Skeletal muscle satellite cell (primary cell): ENCODE measurements around the gene ELMO1.

Source experiments
- H3K27me3 ChIP-seq: 2 replicates; pipeline ENCODE4 v1.7.0; 2013; ENCODE audit warnings: low read length; ENCODE audit not compliant: control insufficient read depth, insufficient read depth
- H3K36me3 ChIP-seq: 2 replicates; pipeline ENCODE4 v1.7.0; 2013; ENCODE audit warnings: mild to moderate bottlenecking, control low read depth, low read length; ENCODE audit not compliant: insufficient read depth
- H3K4me1 ChIP-seq: 2 replicates; pipeline ENCODE4 v1.7.0; 2013; ENCODE audit warnings: low read length; ENCODE audit not compliant: control insufficient read depth, insufficient read depth
- H3K4me2 ChIP-seq: 2 replicates; pipeline ENCODE4 v1.7.0; 2013; ENCODE audit warnings: mild to moderate bottlenecking, low read length
- H3K4me3 ChIP-seq: 2 replicates; pipeline ENCODE4 v1.7.0; 2013; ENCODE audit warnings: low read length
- H3K9ac ChIP-seq: 2 replicates; pipeline ENCODE4 v1.7.0; 2013; ENCODE audit warnings: mild to moderate bottlenecking, low read depth, low read length, moderate library complexity
- H3K9me3 ChIP-seq: replicated peaks from 2 replicates; pipeline ENCODE4 v1.7.0; 2013; ENCODE audit warnings: mild to moderate bottlenecking, control low read depth, low read length

The ELMO1 gene

DNA sequence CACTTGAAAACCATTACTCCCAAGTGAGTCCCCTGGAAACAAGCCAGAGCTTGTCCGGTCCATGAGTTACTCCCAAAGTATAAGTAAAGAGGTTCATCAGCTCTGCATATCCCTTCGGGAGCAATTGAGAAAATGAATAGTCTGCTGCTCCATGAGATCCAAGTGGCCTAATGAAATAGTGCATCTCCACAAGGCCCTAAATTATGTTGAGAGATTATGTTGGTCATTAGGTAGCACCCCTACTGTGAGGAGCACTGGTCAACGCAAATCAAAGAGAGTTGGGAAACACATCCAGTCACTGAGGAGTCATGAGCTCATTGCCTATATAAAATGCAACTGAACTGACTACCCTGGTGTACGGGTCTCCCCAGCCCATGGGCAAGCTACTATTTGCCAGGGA lies 518.9 kb downstream of the ELMO1 start:
- Histone ChIP-seq H3K36me3 (no peaks in the 10 kb centered on the region), H3K9me3 (no peaks in the 10 kb centered on the region), H3K9ac (no peak overlapping the region), H3K27me3 (no peaks in the 10 kb centered on the region), H3K4me1 (no peaks in the 10 kb centered on the region), H3K4me2 (no peak overlapping the region), H3K4me3 (no peak overlapping the region)

DNA sequence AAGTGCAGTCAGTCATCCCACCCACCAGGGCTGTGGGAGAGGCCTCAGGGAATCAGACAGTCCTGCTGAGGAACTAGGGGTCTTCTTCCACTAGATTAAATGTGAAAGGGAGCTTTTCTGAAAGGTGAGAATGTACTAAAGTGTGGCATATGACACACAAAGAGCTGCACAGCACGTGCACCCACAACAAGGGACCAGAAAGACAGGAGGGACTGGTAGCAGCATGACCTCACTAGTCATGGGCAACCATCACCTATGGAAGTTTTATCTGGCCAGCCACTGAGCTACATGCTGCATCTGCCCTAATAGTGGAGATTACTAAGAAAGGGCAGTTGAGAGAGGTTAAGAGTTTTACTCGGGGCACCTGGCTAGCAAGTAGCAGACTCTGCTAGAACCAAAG lies 519.9 kb downstream of the ELMO1 start:
- no peak overlapping the region for H3K4me2 ChIP-seq
- no peaks in the 10 kb centered on the region for H3K27me3 ChIP-seq
- H3K9ac ChIP-seq, result no peak overlapping the region
- no peaks in the 10 kb centered on the region for H3K36me3 ChIP-seq
- no peaks in the 10 kb centered on the region for H3K4me1 ChIP-seq
- H3K4me3 ChIP-seq, result no peak overlapping the region
- no peaks in the 10 kb centered on the region for H3K9me3 ChIP-seq

DNA sequence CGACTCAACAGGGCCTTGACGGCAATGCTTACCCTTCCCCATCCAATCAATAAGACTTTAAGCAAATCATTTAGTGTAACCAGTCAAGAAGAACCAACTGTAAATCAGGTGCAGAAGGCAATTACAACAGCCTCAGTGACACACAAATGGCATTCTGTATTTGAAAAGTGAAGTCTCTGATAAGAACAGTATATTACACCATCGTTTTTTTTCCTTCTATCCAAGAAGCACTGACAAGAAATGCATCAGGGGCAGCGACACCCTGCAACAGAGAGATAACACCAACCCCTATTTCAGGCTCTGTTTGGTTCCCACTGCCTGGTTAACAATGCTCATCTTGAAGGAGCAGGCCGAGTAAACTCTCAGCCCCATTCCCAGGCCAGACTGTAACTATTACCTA lies 520.4 kb downstream of the ELMO1 start:
- Histone ChIP-seq H3K36me3 (no peaks in the 10 kb centered on the region), H3K4me2 (no peak overlapping the region), H3K4me1 (no peaks in the 10 kb centered on the region), H3K27me3 (no peaks in the 10 kb centered on the region), H3K9ac (no peak overlapping the region), H3K9me3 (no peaks in the 10 kb centered on the region), H3K4me3 (no peak overlapping the region)

DNA sequence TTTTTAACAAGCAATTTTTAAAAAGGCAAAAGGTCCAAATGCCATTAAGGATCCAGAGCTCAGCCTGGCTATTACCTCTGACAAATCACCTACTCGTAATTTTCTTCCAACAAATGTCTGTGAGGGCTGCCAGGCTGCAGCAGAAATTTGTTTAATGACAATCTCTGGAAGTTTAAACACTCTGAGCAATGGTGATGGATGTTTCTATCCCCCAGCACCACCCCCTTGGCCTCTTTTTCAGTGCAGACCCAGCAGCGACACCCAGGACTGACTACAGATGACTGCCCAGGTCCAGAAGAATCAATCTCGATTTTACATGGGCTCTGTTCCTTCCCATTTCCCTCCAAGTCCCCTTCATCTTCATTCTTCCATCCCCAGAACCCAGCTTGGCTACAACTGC lies 523.0 kb downstream of the ELMO1 start:
- Histone ChIP-seq H3K27me3 (no peaks in the 10 kb centered on the region), H3K4me2 (no peak overlapping the region), H3K9ac (no peak overlapping the region), H3K4me3 (no peak overlapping the region), H3K9me3 (no peaks in the 10 kb centered on the region), H3K36me3 (no peaks in the 10 kb centered on the region), H3K4me1 (no peaks in the 10 kb centered on the region)

DNA sequence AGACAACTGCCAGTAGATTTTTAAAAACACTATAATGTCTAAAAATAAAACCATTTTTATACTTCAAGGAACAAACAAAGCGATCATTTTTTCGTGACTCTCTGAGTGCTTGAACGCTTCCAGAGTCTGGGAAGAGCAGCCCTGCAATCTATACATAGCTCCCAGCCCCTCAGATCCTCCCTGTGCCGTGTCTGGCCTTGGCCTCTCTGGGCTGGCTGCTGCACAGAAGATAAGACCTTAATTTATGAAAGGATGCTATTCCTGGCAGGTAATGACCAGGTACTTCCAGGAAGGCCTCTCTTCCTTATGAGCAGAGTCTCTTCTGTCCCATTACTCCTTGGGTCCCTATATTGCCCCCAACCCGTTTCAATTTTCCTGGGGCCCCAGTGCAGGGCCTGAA lies 523.5 kb downstream of the ELMO1 start:
- H3K4me1 ChIP-seq, result no peaks in the 10 kb centered on the region
- H3K9ac ChIP-seq, result no peak overlapping the region
- no peak overlapping the region for H3K4me3 ChIP-seq
- no peaks in the 10 kb centered on the region for H3K36me3 ChIP-seq
- H3K4me2 ChIP-seq, result no peak overlapping the region
- no peaks in the 10 kb centered on the region for H3K9me3 ChIP-seq
- no peaks in the 10 kb centered on the region for H3K27me3 ChIP-seq

GRCh38 chr7:36923943-36924436 lies 524.7 kb downstream of the ELMO1 start:
- no peaks in the 10 kb centered on the region for H3K36me3 ChIP-seq
- no peak overlapping the region for H3K4me2 ChIP-seq
- H3K9me3 ChIP-seq, result no peaks in the 10 kb centered on the region
- no peaks in the 10 kb centered on the region for H3K27me3 ChIP-seq
- no peak overlapping the region for H3K9ac ChIP-seq
- no peak overlapping the region for H3K4me3 ChIP-seq
- H3K4me1 ChIP-seq, result no peaks in the 10 kb centered on the region

- Histone ChIP-seq H3K4me1 (no peaks in the 10 kb centered on the region), H3K36me3 (no peaks in the 10 kb centered on the region), H3K27me3 (no peaks in the 10 kb centered on the region), H3K9me3 (no peaks in the 10 kb centered on the region), H3K9ac (no peak overlapping the region), H3K4me2 (no peak overlapping the region), H3K4me3 (no peak overlapping the region)
These were observed 525.5 kb downstream of the ELMO1 start for GRCh38 chr7:36923185-36923584.

DNA sequence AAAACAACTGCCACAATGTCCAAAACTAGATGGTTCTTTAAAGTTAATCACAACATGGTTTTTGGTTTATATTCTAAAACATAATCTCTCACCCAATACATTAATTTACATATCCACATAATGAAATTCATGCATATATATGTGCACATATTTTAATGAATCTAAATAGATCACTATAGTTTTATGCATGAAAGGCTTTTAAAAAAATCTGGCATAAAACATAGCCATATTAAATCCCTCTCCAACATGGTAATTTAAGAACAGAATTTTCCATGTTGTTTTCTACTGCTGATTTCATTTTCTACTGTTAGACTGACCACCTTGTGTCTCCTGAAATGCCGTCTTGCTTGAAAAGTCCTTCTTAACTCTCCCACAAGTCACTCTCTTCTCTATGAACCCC lies 528.2 kb downstream of the ELMO1 start:
- Histone ChIP-seq H3K4me3 (no peak overlapping the region), H3K36me3 (no peaks in the 10 kb centered on the region), H3K4me1 (no peaks in the 10 kb centered on the region), H3K27me3 (no peaks in the 10 kb centered on the region), H3K9me3 (no peaks in the 10 kb centered on the region), H3K4me2 (no peak overlapping the region), H3K9ac (no peak overlapping the region)

- Histone ChIP-seq H3K4me1 (no peaks in the 10 kb centered on the region), H3K27me3 (no peaks in the 10 kb centered on the region), H3K36me3 (no peaks in the 10 kb centered on the region), H3K4me2 (no peak overlapping the region), H3K4me3 (no peak overlapping the region), H3K9me3 (no peaks in the 10 kb centered on the region), H3K9ac (no peak overlapping the region)
These were observed 528.9 kb downstream of the ELMO1 start for GRCh38 chr7:36919738-36920137.

- no peaks in the 10 kb centered on the region for H3K4me1 ChIP-seq
- no peak overlapping the region for H3K4me3 ChIP-seq
These were observed 530.1 kb downstream of the ELMO1 start for GRCh38 chr7:36918591-36918990.

DNA sequence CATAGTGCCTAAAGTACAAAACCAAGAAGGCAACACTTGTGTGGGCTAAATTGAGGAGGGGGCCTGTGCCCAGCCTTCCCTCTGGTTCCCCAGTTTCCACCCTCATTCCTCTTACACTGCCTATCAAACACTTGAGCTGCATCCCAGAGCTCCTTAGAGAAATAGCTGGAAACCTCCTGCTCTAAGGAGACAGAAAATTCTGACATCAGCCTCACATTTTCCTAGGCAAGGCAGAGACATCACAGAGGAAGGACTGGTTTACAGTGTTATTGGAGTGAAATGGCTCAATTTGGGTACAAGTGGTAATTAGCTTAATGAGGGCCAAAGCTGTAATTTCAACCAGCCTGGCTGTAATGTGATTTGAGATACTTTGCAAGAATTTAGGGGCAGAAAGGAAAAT lies 532.0 kb downstream of the ELMO1 start:
- no peaks in the 10 kb centered on the region for H3K27me3 ChIP-seq
- H3K4me1 ChIP-seq, result no peaks in the 10 kb centered on the region
- H3K9ac ChIP-seq, result no peak overlapping the region
- no peak overlapping the region for H3K4me2 ChIP-seq
- H3K4me3 ChIP-seq, result no peak overlapping the region
- H3K9me3 ChIP-seq, result no peaks in the 10 kb centered on the region
- H3K36me3 ChIP-seq, result no peaks in the 10 kb centered on the region

More at GRCh38 chr7:36918591-36918990, 530.1 kb downstream of the ELMO1 start:
- Histone ChIP-seq H3K27me3 (no peaks in the 10 kb centered on the region), H3K36me3 (no peaks in the 10 kb centered on the region), H3K4me2 (no peak overlapping the region), H3K9ac (no peak overlapping the region), H3K9me3 (no peaks in the 10 kb centered on the region)

GRCh38 chr7:36916116-36916515 lies 532.5 kb downstream of the ELMO1 start:
- no peak overlapping the region for H3K4me2 ChIP-seq
- H3K36me3 ChIP-seq, result no peaks in the 10 kb centered on the region
- no peak overlapping the region for H3K9ac ChIP-seq
- no peak overlapping the region for H3K4me3 ChIP-seq
- H3K4me1 ChIP-seq, result no peaks in the 10 kb centered on the region
- no peaks in the 10 kb centered on the region for H3K27me3 ChIP-seq
- no peaks in the 10 kb centered on the region for H3K9me3 ChIP-seq
